ENCODE measurements around the gene TEAD1. TPM values are rescaled to one million over a fixed set of nuclear protein-coding genes. Genes with fewer than 3 reads are reported as not detected.

The TEAD1 gene
- total RNA-seq, 1 experiment from 2014 or later = 102 TPM

DNA sequence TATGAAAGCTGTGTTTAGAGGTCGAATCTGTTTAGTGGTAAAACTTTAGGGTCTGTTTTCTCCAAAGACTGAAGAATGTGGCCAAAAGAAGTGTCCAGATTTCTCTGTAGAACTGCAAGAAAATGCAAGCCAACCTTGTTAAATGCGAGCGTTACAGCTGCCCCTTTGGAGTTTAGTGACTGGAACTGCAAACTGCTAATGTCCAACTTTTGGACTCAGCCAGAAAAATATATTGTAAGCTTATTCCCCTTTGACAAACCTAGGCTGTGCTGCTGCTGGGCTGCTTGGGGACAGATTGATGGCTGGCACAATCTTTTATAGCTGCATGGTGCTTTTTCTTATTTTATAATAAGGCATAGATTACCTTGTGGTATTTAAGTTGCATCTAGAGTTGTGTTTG lies 3.9 kb downstream of the TEAD1 start:
- in situ Hi-C loops (cut with HindIII; ENCODE audit: low pct_unique_long_range_greater_than_20kb, low sequenced_read_pairs) (no loop called here), intact Hi-C loops (cut with micrococcal nuclease; ENCODE audit: unreplicated experiment) (loop anchor here (5.0 to 10.0 kb wide), 2 partner anchors 263 to 346 kb away; no protein-coding TSS in a partner anchor)
- no peaks in the 10 kb centered on the region for H3K27me3 ChIP-seq (ENCODE audit: control insufficient read depth, insufficient read depth, low read length)
- H3K27ac ChIP-seq (ENCODE audit: low read length) = peak overlapping the region; percentile 90
- ChIA-PET CTCF (interaction anchor here (1.1 kb wide), 1 partner anchor 75 kb away, joined by 3 read pairs; no protein-coding TSS in a partner anchor), POLR2A (interaction anchor here (0.5 to 1.5 kb wide), 3 partner anchors 13 to 335 kb away, joined by 3 to 7 read pairs (median 4); no protein-coding TSS in a partner anchor)
- H3K9me3 ChIP-seq (ENCODE audit: control insufficient read depth, insufficient read depth, low read depth, low read length) = no peaks in the 10 kb centered on the region
- DNase-seq (ENCODE audit: low read depth, low spot score) (no peak), ATAC-seq (no peak)
- no TSS peak for BruUV-seq (replicated peaks)
- peak overlapping the region in 1 of 2 experiments; percentile 16; a peak in 3 of 4 replicates for H3K4me3 ChIP-seq (ENCODE audit: low read depth in 2 of 2, low read length in 2 of 2)
- H3K4me1 ChIP-seq (ENCODE audit: control insufficient read depth, insufficient read depth, low read length) = peaks cover 70% of the 10 kb centered on the region
- no peak for TF ChIP-seq POLR2AphosphoS5 (IDR thresholded peaks at IDR 0.05; ENCODE audit: low read depth, low read length)
- TF ChIP-seq SIN3A (IDR thresholded peaks at IDR 0.05; ENCODE audit: borderline replicate concordance, insufficient read depth, low read depth, low read length) = no peak
- no peak for TF ChIP-seq TCF7L2 (IDR thresholded peaks at IDR 0.05; ENCODE audit: low read depth, low read length)
- TF ChIP-seq, protein P1, sequence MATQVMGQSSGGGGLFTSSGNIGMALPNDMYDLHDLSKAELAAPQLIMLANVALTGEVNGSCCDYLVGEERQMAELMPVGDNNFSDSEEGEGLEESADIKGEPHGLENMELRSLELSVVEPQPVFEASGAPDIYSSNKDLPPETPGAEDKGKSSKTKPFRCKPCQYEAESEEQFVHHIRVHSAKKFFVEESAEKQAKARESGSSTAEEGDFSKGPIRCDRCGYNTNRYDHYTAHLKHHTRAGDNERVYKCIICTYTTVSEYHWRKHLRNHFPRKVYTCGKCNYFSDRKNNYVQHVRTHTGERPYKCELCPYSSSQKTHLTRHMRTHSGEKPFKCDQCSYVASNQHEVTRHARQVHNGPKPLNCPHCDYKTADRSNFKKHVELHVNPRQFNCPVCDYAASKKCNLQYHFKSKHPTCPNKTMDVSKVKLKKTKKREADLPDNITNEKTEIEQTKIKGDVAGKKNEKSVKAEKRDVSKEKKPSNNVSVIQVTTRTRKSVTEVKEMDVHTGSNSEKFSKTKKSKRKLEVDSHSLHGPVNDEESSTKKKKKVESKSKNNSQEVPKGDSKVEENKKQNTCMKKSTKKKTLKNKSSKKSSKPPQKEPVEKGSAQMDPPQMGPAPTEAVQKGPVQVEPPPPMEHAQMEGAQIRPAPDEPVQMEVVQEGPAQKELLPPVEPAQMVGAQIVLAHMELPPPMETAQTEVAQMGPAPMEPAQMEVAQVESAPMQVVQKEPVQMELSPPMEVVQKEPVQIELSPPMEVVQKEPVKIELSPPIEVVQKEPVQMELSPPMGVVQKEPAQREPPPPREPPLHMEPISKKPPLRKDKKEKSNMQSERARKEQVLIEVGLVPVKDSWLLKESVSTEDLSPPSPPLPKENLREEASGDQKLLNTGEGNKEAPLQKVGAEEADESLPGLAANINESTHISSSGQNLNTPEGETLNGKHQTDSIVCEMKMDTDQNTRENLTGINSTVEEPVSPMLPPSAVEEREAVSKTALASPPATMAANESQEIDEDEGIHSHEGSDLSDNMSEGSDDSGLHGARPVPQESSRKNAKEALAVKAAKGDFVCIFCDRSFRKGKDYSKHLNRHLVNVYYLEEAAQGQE (IDR thresholded peaks at IDR 0.05; ENCODE audit: insufficient read depth in 1 of 2, low read depth in 2 of 2, low read length in 1 of 2) = no peak
- H3K36me3 ChIP-seq (ENCODE audit: control insufficient read depth, insufficient read depth, low read length) = no peaks in the 10 kb centered on the region; the same call in none of the 2 replicates

DNA sequence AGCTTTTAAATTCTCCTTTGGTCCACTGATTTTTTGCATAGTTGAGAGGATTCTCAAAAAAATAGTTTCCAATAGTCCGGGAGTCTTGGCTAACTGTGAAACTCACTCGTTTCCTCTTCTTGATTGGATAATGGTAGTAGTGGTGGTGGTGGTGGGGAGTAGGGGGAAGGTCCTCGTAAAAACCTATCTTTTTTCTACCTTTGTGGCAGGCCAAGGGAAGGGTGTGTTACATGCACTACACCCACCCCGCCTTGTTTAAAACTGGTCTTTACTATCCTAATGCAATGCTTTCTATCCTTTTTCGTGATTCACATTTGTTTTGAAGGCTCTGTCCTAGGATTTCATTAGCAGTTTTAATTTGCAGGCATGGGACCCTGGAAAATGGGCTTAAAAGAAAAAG lies 4.8 kb downstream of the TEAD1 start:
- CTCF ChIA-PET = interaction anchor here (1.2 kb wide), 1 partner anchor 13 kb away, joined by 3 read pairs; no protein-coding TSS in a partner anchor
- Histone ChIP-seq H3K36me3 (ENCODE audit: control insufficient read depth, insufficient read depth, low read length) (no peaks in the 10 kb centered on the region; the same call in none of the 2 replicates), H3K27me3 (ENCODE audit: control insufficient read depth, insufficient read depth, low read length) (no peaks in the 10 kb centered on the region), H3K9me3 (ENCODE audit: control insufficient read depth, insufficient read depth, low read depth, low read length) (no peaks in the 10 kb centered on the region), H3K4me1 (ENCODE audit: control insufficient read depth, insufficient read depth, low read length) (peaks cover 74% of the 10 kb centered on the region), H3K27ac (ENCODE audit: low read length) (peak overlapping the region; percentile 77; the same call in 1 of the 2 replicates), H3K4me3 (ENCODE audit: low read depth in 2 of 2, low read length in 2 of 2) (no peak overlapping the region)
- no TSS peak for BruUV-seq (replicated peaks)
- in situ Hi-C loops (cut with HindIII; ENCODE audit: low pct_unique_long_range_greater_than_20kb, low sequenced_read_pairs) (no loop called here), intact Hi-C loops (cut with micrococcal nuclease; ENCODE audit: unreplicated experiment) (loop anchor here (5.0 to 10.0 kb wide), 2 partner anchors 264 to 347 kb away; no protein-coding TSS in a partner anchor)
- no peak for TF ChIP-seq TCF7L2 (IDR thresholded peaks at IDR 0.05; ENCODE audit: low read depth, low read length)
- no peak for TF ChIP-seq SIN3A (IDR thresholded peaks at IDR 0.05; ENCODE audit: borderline replicate concordance, insufficient read depth, low read depth, low read length)
- POLR2A ChIA-PET = interaction anchor here (1.5 kb wide), 1 partner anchor 13 kb away, joined by 3 read pairs; no protein-coding TSS in a partner anchor
- DNase-seq (ENCODE audit: low read depth, low spot score) (no peak), ATAC-seq (no peak)

DNA sequence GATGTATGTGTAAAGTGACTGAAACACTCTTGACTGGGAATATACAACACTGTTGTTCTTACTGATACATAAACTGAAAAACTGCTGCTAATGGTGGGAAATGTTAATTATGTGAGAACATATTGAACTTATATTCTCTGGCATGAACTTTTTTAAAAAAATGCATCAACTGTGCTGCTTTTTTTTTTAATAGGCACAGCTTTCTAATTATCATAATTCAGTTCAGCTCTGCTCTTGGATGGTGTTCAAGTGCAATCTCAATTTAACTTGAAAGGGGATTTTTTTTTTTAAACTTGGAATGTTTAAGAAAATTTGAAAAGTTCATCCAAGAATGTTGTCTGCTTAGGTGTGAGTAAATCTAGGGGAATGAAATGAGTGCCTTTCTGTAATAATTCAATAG lies 5.2 kb downstream of the TEAD1 start:
- BruUV-seq (replicated peaks) = no TSS peak
- in situ Hi-C loops (cut with HindIII; ENCODE audit: low pct_unique_long_range_greater_than_20kb, low sequenced_read_pairs) (no loop called here), intact Hi-C loops (cut with micrococcal nuclease; ENCODE audit: unreplicated experiment) (loop anchor here (5.0 to 10.0 kb wide), 2 partner anchors 265 to 347 kb away; no protein-coding TSS in a partner anchor)
- peaks cover 79% of the 10 kb centered on the region for H3K4me1 ChIP-seq (ENCODE audit: control insufficient read depth, insufficient read depth, low read length)
- peak overlapping the region; percentile 77; the same call in 1 of the 2 replicates for H3K27ac ChIP-seq (ENCODE audit: low read length)
- H3K9me3 ChIP-seq (ENCODE audit: control insufficient read depth, insufficient read depth, low read depth, low read length) = no peaks in the 10 kb centered on the region
- TF ChIP-seq SIN3A (IDR thresholded peaks at IDR 0.05; ENCODE audit: borderline replicate concordance, insufficient read depth, low read depth, low read length) (no peak), TCF7L2 (IDR thresholded peaks at IDR 0.05; ENCODE audit: low read depth, low read length) (no peak), POLR2AphosphoS5 (IDR thresholded peaks at IDR 0.05; ENCODE audit: low read depth, low read length) (no peak)
- TF ChIP-seq, protein P2, sequence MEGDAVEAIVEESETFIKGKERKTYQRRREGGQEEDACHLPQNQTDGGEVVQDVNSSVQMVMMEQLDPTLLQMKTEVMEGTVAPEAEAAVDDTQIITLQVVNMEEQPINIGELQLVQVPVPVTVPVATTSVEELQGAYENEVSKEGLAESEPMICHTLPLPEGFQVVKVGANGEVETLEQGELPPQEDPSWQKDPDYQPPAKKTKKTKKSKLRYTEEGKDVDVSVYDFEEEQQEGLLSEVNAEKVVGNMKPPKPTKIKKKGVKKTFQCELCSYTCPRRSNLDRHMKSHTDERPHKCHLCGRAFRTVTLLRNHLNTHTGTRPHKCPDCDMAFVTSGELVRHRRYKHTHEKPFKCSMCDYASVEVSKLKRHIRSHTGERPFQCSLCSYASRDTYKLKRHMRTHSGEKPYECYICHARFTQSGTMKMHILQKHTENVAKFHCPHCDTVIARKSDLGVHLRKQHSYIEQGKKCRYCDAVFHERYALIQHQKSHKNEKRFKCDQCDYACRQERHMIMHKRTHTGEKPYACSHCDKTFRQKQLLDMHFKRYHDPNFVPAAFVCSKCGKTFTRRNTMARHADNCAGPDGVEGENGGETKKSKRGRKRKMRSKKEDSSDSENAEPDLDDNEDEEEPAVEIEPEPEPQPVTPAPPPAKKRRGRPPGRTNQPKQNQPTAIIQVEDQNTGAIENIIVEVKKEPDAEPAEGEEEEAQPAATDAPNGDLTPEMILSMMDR (IDR thresholded peaks at IDR 0.05) = no peak
- TF ChIP-seq, protein P1 (IDR thresholded peaks at IDR 0.05; ENCODE audit: insufficient read depth in 1 of 2, low read depth in 2 of 2, low read length in 1 of 2) = no peak
- CTCF ChIA-PET = interaction anchor here (1.2 kb wide), 1 partner anchor 12 kb away, joined by 3 read pairs; no protein-coding TSS in a partner anchor
- H3K4me3 ChIP-seq (ENCODE audit: low read depth in 2 of 2, low read length in 2 of 2) = no peak overlapping the region
- no peaks in the 10 kb centered on the region; the same call in none of the 2 replicates for H3K36me3 ChIP-seq (ENCODE audit: control insufficient read depth, insufficient read depth, low read length)
- DNase-seq (ENCODE audit: low read depth, low spot score) = no peak
- ATAC-seq = no peak
- no peaks in the 10 kb centered on the region for H3K27me3 ChIP-seq (ENCODE audit: control insufficient read depth, insufficient read depth, low read length)
- POLR2A ChIA-PET = interaction anchor here (1.5 kb wide), 1 partner anchor 12 kb away, joined by 3 read pairs; no protein-coding TSS in a partner anchor
